HG03175 (cell line): ENCODE measurements around the gene SLC4A5.
"Not testable (repeated sequence)": the region's sequence is repeated elsewhere in the genome, so short reads cannot be mapped to it uniquely, and the experiment has no call there.

Source experiments
- ATAC-seq: cut with Tn5 transposase; IDR thresholded peaks from one replicate; pipeline ENCODE4 v1.9.1; 2021; ENCODE audit warnings: mild to moderate bottlenecking, moderate library complexity; ENCODE audit not compliant: unreplicated experiment

The SLC4A5 gene

GRCh38 chr2:74235041-74235440, 108.2 kb downstream of the SLC4A5 start:
- ATAC-seq, result no peak

DNA sequence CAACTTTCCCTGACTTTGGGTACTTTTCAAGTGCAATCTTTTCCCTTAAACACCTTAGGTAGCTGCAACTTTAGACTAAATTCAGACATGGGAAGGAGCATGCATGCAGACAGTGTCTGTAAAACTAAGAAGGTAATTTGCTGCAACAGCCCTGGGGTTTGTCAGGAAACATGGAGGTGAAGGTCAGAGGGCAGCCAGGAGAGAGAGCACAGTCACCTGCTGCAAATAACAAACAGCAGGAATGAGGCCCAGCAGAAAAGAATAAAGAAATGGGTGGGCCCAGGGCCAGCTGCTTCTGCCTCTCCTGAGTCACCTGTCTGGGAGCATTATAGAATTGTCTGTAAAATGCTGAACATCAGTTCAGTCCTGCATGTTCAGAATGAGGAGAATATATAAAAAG, 109.6 kb downstream of the SLC4A5 start:
- ATAC-seq, result no peak

GRCh38 chr2:74232426-74232825, 110.8 kb downstream of the SLC4A5 start:
- no peak for ATAC-seq

DNA sequence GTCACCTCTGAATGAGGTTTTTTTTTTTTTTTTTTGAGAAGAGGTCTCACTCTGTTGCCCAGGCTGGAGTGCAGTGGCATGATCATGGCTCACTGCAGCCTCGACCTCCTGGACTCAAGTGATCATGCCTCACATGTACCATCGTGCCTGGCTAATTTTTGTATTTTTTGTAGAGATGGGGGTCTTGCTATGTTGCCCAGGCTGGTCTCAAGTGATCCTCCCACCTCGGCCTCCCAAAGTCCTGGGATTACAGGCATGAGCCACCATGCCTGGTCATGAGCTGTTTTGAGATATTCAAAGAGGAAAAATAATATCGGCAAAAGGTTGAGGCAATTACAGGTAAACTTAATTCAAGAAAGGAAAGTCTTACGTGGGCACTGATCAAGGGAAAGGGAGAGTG, 113.4 kb downstream of the SLC4A5 start:
- ATAC-seq, result not testable (repeated sequence)

- no peak for ATAC-seq
Observed at GRCh38 chr2:74228772-74229171, 114.4 kb downstream of the SLC4A5 start.

DNA sequence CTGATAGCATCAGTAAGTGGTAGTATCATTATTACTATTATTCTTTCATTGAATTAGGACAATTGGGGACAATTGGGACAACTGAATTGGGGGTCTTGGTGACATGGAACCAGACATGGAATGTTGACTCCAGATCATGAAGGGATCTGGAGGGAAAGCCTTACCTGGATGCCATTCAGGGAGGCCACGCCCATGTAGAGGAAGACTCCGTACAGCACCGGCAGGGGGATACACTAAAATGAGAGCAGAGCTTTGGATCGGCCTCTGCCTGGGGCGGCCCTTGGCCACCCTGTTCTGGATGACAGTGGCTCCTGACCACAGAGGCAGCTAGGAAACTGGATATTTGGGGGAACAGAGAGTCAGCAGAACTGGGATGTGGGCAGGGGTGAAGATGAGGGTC, 115.6 kb downstream of the SLC4A5 start:
- ATAC-seq, result no peak

DNA sequence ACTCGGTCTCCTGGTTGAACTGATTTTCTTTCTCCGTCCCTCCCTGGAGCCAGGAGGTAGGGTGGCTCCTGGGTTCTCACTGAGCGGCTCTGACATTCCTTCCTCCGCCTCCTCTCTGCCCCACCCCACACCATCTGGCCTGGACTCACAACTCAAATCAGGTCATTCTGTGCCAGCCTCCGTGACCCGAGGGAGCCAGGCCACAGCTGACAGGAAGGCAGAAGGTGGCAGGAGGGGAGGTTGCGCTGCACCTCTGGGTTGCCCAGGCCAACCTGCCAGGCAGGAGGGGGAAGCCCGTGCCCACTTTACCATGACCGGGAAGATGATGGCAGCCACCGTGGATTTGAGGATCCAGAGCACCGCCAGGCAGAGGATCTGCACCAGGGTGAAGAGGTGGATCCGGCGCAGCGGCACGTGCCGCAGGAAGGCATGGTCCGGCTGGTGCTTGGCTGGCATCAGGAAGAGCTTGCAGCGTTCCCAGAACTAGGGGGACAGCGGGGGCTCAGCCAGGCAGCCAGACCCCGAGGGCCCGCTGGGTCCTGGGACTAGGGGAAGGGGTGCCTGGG, 116.5 kb downstream of the SLC4A5 start:
- no peak for ATAC-seq

DNA sequence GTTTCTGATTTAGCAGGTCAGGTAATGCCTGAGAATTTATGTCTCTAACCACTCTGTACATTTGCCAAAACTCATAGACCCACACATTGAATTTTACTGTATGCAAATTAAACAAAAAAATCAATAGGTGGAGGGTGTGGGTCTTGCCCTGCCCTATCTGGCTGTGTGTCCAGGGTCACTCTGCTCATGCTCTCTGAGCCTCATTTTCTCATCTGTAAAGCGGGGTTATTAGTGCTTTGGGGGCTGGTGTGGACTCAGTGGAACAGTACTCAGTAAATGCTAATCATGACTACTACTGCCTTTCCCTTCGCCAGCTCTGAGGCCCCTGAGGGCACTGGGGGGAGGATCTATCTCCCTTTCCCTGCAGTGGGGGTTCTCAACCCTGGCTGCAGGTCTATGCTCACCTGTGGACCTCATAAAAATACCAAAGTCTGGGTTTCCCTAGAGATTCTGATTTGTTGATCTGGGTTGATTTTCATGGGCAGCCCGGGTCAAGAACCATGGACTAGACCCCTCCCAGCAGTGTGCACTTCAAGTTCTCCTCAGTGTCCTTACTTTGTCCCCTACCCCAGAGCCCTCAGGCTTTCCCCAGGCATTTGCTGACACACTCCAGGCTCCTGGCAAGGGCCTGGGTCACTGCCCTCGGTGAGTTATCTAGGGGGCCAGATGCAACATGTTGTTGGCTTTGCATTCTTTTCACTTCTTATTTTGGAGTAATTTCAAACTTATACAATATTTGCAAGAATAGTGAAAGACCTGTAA, 117.3 kb downstream of the SLC4A5 start:
- ATAC-seq, result no peak

DNA sequence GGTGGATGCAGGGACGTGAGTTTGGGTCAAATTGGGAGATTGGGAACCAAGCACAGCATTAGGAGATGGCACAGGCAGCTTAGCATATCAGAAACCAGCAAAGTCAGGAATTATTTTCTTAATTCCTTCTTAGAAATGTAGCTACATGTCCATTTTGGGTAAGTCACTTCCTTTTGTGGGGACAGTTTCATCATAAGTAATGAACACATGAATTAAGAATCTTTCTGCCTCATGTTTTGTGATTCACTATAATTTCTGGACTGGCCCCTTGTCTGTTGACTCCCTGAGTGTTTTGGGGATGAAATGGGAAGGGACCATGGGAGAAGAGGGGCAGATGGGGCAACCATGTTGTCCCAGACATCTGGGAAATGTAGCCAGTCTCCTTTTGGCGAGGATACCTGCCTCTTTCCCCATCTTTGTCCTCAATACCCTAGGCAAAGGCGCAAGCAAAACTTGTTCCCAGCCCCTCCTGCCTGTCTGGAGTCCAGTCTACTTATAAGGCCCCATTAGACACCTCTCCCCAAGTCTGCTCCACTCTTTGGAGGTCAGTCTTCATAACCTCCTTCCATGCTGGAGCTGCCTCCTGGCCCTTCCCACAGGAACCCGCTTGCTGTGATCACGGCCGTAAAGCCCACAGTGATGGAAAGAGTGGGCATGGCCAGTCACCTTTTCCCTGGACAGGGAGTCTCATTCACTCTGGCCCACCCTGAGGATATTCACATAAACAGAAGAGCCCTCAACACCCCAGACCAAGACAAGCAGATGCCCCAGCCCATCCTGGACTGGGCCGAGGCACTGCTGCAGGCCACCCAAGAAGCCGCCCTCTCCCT, 119.1 kb downstream of the SLC4A5 start:
- no peak for ATAC-seq

GRCh38 chr2:74222300-74222650, 120.9 kb downstream of the SLC4A5 start:
- ATAC-seq, result no peak

DNA sequence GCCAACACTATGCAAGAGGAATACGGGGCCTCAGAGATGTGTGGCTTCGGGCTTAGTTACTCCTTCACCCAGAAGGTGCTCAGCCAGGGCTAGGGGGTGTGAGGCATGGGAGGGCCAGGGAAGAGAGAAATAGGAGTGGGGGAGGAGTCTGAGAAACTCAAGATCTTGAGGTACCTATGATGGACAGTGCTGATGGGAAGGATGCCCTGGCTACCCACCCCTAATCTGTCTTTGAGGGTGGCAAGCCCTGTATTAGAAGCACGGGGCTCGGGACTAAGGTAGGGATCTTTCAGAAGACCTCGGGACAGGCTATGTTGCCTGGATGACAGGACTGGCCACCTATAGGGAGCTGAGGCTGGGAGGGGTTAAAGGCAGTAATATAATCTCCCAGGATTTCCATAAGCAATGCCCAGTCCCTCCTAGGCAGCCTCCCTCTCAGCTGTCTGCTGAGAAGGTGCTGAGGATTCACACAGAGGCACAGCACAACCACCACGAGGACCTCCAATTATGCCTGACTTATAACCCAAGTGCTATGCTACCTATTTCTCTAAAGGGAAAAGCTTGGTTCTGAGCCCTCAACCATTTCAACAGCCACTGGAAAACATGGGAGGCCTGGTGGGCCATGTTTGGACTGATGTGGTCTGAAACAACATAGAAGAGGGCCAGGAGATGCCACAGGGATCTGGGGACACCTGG, 121.5 kb downstream of the SLC4A5 start:
- no peak for ATAC-seq

DNA sequence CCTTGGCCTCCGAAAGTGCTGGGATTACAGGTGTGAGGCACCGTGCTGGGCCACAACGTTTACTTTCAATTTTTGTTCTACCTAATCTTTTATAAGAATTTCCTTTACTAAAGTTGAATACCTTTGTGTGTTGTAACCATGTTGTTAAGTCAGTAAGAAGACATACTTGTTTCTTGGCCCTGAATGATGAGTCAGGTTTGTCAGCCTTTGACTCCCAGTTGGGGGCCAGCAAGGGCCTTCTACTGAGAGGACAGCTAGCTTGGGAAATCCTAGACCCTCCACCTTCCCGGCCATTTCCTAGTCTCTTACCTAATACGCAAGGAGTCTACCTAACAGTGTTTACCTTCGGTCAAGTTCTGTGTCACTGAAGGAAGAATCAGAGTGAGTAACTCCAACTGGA, 122.1 kb downstream of the SLC4A5 start:
- no peak for ATAC-seq

GRCh38 chr2:74219846-74220486, 123.2 kb downstream of the SLC4A5 start:
- ATAC-seq, result no peak

- no peak for ATAC-seq
Observed at GRCh38 chr2:74216642-74217041, 126.6 kb downstream of the SLC4A5 start.

GRCh38 chr2:74215771-74216170, 127.4 kb downstream of the SLC4A5 start:
- ATAC-seq, result not testable (repeated sequence)

DNA sequence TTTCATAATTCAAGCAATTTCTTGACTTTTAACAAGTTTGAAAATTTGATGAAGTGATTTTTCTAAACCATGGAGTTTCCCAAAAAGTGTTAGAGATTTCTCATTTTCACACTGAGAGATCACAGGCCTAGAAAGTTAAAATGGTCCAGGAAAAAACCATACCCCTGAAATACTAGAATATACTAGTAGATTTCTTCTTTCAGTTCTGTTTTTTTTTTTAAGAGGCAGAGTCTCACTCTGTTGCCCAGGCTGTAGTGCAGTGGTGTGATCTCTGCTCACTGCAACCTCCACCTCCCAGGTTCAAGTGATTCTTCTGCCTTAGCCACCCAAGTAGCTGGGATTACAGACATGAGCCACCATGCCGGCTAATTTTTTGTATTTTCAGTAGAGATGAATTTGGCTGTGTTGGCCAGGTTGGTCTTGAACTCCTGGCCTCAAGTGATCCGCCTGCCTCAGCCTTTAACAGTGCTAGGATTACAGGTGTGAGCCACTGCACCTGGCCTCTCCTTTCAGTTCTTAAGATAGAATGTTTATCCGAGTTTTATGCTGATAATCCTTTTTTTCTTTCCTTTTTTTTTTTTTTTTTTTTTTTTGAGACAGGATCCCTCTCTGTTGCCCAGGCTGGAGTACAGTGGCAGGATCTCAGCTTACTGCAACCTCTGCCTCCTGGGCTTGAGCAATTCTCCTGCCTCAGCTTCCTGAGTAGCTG, 130.4 kb downstream of the SLC4A5 start:
- ATAC-seq, result no peak

DNA sequence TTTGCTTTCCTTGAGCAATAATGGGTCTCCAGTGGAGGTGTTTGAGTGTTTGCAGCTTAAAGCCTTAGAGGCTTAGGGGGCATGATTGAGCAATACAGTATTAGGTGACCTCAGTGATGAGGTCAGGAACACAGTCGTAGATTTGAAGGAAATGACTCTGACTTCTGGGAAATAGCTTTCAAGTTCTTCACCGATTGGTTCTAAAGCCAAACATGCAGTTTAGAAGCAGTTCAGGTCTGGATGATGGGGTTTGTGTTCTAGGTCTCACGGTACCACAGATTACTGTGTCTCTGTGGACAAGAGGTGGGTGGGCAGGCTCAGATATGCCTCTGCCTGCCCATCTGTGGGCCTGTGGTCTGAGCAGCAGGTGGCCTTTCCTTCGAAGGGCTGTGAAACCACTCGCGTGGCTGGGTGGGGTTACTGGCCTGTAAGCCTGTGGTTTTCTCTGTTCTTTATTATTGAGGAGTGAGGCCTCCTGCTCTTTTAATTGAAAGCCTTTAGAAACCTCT, 137.0 kb downstream of the SLC4A5 start:
- peak; percentile 80 for ATAC-seq

- peak; percentile 46 for ATAC-seq
Observed at GRCh38 chr2:74205596-74205995, 137.6 kb downstream of the SLC4A5 start.

- no peak for ATAC-seq
Observed at GRCh38 chr2:74205113-74205512, 138.1 kb downstream of the SLC4A5 start.

- no peak for ATAC-seq
Observed at GRCh38 chr2:74204436-74204835, 138.8 kb downstream of the SLC4A5 start.
